DMS153 treated with DMSO at 0.1 percent for 48 hours (cell line): ENCODE results near the gene ATXN7L3.
A peak's percentile ranks its signal among the peaks of the same experiment; 100 is the strongest.

Experiments used
- DNase-seq: peaks from one replicate; lab custom pipeline; 2025; ENCODE audit not compliant: unreplicated experiment; lab: John Stamatoyannopoulos, UW

The ATXN7L3 gene

DNA sequence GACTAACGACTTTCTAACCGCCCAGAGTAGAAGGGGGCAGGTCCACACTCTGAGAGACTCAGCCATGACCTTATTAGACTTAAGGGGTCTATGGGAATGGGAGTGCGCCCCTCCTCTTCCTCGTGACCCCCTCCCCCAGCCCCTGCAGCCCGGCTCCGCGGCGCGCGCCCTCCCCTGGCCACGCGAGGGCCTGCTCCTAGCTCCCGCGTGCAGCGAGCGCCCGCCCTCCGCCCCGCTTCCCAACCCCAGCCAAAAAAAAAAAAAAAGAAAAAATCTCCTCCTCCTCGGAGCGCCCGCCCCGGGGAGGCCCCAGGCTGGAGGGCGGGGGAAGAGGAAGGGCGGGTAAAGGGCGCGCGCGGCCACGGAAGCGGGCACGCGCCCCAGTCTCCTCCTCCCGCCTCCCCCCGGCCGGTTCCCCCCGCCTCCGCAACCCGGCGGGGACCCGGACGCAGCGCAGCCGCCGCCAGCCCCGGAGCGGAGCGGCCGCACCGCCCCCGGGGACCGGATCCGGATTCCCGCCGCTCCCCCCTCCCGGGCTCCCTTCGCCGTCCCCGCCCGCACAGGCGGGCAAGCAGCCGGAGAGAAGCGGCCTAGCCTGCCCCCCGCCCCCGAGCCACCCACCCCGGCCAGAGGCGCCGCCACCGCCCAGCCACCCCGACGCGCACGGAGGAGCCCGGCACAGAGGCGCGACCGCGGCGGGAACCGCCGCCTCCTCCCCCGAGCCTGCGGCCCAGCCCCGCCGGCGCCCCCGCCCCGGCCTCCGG is 18.8 kb upstream of the ATXN7L3 start:
- peak; percentile 70 for DNase-seq

DNA sequence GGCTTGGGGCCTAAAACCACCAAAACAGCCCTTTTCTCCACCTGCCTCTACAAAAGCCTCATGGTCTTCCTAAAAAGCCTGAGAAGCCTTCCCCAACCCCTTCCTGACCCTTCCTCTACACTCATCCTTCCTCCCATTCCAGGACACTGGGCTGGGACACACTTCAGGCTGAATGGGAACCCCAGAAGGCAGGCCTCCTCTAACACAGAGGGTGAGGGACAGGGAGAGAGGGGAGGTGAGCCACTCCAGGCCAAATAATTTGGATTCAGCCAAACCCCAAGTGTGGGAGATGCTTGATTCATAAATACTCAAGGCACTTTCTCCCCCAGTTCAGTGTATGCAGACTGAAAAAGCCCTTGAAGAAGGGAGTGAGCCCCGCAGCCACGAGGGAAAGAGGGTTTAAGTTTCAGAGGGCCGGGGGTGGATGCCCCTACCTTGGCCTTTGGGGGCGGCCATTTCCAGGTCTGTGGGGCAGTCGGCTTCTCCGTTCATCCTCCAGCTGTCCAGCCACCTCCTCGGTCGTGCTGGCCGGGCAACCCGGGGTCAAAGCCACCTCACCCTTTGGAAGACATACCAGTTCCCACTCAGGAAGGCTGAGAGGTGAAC is 18.2 kb upstream of the ATXN7L3 start:
- no peak for DNase-seq

DNA sequence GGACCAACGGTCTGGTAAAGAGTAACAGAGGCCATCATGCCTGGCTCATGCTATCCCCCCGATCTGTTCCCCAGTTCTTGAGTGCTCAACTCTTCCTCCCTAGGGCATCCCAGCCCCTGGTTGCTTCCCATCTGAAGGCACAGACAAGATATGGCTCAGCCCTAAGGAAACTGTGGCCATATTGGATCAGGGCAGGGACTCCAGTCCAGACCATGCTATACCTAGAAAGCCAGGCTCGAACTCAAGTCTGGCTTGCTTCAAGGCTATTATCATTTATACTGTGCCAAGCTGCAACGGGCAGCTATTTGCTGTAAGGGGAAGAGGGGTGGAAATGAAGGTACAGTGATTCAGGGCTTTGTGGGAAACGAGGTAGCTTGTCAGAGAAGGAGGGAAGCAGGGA is 17.0 kb upstream of the ATXN7L3 start:
- DNase-seq: no peak

DNA sequence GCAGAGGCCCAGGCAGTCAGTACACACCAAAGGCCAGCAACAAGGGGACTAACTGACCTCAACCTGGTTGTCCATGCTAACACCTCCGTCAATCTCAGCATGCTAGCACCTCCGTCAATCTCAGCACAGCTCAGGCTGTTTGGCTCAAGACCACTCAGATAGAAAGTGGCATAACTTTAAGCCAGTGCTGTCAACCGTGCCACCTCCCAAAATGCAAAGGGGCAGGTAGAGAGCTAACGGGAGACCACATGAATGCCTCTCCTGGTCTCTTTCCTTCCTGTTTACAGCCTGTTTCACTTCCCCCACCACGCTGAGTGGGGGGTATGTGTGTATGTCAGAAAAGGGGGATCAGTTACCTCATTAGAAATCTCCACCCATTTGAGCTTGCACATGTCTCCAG is 16.5 kb upstream of the ATXN7L3 start:
- no peak for DNase-seq

DNA sequence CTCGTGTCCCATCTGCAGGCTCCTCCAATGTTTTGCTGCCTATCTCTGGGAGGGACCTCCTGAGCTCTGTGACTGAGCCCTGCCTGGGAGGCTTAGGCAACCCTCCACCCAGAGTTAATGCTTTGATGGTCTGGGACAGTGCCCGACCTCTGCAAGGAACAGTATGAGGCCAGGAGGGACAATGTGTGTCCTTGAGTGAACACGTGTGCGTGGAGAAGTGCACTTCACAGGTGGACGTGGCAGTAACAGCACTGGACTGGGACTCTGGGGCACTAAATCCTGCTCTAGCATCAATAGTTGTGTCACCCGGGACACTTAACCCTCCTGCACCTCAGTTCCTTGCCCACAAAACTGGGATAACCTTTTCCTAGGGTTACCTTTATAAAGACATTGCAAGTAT is 15.2 kb upstream of the ATXN7L3 start:
- no peak for DNase-seq

DNA sequence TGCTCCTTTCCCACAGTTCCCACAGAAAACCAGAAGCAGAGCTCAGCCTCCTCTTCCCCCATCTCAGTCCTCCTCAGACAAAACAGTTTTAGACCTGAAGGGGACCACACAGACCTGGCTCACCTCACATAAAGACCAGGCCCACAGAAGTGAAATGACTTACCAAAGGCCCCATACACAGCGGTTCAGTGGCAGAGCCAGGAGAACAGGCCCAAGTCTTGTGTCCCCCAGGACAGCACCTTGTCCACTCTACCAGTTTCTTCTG is 14.5 kb upstream of the ATXN7L3 start:
- no peak for DNase-seq

DNA sequence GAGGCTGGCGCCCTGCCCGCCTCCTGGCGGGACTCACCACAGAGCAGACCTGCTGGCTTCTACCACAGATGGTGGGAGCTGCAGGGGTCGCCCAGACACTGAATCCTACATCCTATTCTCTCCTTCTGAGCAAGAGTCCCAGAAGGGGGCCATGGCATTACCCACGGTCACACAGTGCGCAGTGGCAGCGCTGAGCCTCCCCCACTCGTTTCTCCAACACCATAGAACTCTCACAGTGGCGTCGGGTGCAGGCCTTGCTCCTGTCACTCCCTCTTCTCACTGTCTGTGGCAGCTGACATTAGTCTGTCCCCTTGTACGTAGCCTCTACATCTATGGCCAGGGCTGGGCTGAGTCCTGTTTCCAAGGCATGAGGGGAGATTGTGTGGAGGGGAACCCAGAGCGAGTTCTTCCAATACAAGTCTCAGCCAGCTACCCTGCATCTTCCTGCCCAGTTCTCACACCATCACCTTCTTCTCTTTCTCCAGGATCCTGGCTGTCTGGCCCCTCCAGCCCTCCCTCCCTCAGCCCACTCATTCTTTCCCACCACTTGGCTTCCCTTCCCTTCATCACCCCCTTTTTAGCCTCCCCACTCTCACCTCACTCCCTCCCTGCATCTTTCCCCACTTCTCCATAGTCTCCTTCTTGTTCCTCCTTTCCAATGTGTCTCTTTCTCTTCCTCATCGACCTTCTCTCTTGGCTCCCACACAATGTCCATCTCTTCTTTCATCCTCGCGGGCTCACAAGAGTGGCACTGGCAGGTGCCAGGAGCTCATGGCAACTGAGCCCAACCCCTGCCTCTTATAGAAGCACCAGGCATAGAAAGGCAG is 13.9 kb upstream of the ATXN7L3 start:
- DNase-seq: no peak

DNA sequence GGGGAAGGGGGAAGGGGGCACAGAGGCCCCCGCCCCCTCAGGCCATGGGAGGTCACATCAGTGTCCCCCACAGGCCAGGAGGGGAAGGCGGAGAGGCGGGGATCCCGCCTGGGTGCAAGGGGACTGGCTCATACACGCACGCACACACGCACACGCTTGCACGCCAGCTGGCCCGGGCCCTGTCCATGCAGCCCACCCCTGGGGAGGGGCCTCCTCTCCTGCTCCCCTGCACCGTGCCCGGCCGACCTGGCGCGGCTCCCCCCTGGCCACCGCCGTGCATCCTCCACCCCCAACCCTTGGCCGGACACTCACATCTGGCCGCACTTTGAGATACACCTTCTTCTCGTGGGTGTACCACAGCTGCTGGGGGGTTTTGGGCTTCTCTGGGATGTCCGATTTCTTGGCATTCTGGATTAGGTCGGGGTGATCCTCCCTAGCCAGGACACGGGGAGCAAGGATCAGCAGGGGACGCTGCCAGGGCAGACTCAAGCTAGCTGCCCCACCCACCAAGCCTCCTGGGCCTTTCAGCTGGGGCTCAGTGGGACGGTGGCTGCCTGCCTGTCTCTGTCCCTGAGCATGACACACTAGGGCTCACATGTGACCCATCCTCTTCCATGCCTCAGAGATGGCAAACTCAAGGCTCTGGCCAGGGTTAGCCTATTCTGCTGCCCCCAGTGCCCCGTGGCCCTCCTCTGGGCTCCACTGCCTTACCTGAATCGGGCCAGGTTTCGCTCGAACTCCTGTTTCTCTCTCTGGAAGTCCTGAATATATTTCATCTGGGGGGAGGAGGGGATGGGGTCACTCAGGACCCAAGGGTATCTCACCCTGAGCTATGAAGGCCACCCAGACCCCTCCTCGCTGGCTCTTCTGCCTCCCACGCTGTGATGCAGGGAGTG is 13.1 kb upstream of the ATXN7L3 start:
- no peak for DNase-seq

DNA sequence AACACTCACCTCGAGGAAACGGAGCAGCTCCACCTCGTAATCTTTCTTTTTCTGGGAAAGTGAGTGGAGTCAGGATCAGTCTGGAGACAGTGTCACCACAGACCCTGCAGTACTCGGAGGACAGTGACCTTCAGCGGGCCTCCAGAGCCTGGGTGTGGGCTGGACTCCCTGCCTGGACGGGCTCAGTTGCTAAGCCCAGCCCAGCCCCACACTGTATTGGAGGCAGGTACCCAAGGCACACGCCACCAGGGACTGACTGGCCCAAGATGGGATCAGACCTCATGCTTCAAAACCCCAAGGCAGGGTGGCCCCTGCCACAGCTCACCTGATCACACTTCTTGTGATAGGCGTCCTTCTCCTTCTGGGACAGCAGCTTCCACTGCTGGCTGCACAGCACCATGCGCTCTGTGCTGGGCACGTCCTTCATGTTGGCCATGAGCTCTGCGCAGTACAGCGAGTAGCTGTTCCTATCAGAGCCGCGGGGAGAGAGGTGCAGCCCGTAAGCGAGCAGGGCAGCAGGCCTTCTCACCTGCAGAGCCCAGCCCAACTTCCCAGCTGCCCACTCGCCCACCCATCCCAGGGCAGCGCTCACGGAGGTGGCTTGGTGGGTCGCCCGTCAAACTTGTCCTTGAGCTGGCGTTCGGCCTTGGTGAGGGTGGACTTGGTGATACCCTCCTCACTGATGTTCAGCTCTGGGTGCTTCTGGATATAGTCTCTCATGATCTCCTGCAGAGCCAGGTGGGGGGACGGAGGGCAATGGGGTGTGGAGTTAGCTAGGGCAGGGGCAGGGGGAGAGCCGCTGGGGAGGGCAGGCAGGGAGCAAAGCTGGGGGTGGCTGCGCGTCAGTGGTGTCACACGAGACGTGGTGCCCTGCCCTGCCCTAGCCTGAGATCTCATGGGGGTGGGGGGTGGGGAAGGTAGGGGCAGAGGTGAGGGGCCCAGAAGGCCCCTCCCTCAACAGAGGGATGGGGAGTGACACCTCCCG is 11.9 kb upstream of the ATXN7L3 start:
- no peak for DNase-seq

DNA sequence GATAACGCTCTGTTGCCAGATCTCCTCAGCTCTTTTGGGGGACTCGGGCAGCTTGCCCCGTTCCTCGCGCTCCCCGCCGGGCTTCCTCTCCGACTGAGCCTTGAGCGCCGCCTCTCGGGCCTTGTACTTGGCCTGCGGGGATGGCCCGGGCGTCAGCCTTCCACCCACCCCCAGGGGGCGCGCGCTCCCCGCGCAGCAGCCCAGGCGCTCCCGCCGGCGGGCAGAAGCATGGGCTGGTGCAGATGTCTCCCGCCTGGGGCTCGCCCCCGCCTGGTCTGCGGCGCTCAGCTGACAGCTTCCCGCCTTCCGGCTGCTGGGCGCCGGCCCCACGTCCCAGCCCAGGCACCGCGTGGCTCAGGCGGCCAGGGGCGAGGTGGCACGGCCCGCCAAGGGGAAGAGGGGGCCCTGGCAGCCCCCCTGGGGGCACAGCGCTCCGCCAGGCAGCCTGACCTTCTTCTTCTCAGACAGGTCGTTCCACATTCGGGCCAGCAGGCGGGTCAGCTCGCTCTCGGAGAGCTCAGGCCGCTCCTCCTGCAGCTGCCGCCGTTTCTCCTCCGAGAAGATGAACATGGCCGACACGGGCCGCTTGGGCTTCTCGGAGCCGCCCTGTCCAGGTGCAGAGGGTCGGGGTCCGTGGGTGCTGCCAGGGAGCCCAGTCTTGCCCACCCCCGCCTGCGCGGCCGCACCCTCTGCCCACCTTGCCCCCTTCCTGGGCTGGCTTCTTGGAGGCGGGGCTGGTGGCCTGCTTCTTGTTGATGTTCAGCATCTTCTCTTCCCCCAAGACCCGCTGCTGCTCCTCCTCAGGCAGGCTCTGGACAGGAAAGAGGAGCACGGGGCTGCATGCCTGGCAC is 10.9 kb upstream of the ATXN7L3 start:
- peak; percentile 81 for DNase-seq

DNA sequence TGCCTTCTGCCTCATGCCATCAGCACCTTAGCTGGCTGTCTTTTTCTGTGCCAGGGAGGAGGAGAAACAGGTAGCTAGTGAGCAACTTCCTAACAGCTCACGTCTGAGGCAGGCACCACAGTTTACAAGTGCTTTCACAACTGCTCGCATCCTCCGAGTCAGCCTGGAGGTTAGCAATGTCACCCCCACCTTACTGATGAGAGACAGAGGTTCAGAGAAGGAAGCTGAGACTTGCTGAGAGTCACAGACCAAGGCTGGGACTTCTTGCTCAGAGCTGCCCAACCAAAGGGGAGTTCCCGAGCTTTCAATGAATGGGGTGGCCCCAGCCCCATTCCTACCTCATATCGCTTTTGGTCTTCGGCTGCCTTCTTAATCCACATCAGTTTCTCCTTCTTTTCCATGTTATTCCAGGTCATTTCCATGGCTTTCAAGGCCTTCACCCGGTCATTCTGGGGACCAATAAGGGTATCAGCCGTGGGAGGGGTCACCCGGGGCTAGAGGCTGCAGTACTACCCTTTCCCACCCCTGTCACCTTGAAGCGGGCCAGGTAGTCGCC is 10.2 kb upstream of the ATXN7L3 start:
- DNase-seq: no peak

DNA sequence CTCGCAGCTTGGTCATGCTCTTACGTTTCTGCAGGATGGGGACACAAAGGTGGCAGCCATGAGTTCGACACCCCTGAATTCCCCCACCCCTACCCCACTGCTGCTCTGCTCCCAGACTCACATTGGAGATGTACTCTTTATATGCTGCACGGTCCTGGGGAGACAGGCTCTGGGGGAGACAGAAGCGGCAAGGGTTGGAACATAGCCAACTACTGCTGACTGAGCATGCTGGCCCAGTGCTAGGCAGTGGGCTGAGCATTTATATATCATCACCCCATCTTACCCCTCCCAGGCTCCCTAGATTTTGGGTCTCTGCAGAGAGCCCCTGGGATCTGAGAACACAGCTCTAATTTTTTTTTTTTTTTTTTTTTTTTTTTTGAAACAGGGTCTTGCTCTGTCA is 8.1 kb upstream of the ATXN7L3 start:
- DNase-seq: no peak

DNA sequence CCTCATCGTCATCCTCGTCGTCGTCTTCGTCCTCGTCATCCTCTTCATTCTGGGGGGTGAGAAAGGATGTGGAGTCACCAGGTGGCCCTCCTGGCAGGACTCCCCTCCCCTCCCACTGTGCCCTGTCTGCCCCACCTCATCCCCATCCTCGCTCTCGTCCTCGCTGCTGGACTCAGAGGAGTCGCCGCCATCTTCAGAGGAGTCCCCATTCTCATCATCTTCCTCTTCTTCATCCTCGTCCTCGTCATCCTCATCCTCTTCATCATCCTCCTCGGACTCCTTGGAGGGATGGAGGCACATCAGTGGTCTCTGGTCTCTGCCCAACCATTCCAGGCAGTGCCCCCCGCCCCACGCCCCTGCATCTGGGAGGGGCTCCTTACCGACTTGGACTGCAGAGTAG is 7.6 kb upstream of the ATXN7L3 start:
- no peak for DNase-seq

DNA sequence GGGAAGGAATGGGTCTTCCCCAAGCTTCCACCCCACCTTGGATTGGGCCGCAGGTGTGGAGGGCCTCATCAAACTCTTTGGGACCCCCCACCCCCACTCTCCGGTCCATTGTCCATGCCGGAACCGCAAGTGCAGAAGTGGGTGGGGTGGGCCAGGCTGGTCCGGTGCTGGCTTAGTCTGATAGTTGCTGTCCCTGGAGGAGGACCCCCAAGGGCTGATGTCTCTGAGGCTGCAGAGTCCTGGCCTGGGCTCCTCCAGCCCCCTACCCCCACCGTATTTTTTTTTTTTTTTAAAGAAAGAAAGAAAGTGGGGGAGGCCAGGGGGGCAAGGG is 7.1 kb upstream of the ATXN7L3 start:
- no peak for DNase-seq

DNA sequence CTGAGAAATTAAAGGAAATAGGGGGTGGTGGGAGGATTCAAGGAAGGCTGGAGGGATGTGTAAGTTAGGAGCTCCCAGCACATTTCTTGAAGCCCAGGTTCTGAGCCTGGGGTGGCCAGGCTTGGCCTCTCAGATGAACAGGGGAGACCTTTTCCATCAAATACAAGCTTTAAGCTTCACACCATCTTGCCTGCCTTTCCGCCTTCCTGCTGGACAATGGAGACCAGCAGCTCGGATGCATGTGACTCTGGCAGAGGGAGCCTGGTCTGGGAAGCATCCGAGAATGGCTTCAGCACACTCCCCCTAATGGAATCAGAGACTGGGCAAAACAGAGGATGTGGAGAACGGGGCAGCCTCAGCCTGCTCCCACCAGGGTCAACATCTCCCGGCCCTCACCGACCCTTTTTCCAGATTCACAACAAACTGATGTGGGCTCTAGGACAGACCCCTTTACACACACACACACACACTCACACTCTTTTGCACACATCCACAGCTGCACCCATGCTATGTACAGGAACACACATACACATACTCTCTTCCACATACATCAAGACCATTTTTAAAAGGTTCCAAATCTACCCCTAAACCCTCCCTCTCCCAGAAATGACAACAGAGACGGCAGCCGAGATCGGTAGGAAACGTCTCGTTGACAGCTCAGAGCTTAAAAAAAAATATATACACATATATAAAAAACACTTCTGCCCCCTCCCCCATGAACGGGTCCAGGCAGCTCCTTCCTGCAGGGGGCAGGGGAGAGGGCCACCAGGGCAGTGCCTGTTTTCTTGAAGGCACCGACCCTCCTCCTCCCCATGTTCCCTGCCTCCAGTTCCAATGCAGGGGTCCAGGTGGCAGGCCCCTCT is 6.5 kb upstream of the ATXN7L3 start:
- DNase-seq: no peak

DNA sequence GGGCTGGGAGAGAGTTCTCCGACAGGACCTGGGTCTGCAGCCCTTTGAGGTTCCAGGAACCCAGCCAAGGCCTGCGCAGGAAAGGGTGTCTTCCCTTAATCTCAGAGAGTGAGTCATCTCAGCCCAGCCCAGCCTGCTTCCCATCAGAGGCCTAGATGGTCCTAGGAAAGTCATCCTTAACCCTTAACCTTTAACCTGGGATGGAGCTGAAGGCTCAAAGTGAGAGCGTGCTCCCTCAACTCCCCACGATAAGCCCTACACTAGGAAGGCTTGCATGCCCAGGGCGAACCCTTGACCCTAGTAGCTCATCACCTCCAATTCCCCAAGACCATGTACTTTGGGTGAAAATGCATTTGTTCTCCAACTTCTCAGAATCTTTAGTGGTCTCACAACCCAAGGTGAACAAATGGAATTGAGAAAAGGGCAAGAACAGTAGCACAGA is 4.8 kb upstream of the ATXN7L3 start:
- no peak for DNase-seq

DNA sequence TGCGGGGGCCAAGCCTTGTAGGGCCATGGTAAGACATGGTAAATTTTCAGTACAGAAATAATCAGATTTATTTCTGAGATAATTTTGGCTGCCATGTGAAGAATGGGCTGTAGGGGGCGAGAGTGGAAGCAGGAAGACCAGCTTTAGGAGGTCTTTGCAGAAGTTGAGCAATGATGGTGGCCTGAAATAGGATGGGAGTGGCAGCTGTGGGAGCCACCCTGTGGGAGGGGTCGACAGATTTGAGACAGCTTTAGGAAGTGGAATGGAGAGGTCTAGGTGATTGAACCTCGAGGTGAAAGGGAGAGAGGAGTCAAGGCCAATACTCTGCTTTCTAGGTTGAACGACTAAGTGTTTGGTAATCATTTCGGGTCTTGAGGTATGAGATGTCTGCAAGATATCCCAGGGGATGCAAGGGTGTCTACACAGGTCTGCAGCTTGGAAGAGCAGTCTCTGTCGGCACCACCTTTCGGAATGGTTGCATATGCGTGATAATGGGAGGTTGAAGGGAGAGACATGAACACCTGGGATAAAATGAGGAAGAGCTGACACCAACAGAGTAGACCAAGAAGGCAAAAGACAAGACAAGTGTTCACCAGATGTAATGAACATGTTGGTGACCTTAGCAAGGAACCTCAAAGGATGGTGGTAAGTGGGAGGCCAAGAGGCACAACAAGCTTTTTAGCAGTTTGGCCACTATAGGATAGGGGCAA is 4.2 kb upstream of the ATXN7L3 start:
- DNase-seq: peak; percentile 2
